AG04450 (cell line): ENCODE data around the gene SPATA12. TPM values are rescaled to one million over a fixed set of nuclear protein-coding genes. Genes with fewer than 3 reads are reported as not detected.
"Not testable (repeated sequence)": the region's sequence is repeated elsewhere in the genome, so short reads cannot be mapped to it uniquely, and the experiment has no call there.

Experiments used
- CTCF ChIA-PET: fragments of 300-600, 350-600 bp; formaldehyde crosslinking; extraction: SDS; loops from one replicate; lab custom pipeline; 2022; ENCODE audit warnings: antibody characterized with exemption, inconsistent platforms; lab: Charles Lee
- POLR2A ChIA-PET: fragments of 350-600 bp; formaldehyde crosslinking; extraction: SDS; loops from one replicate; lab custom pipeline; 2021; ENCODE audit warnings: antibody characterized with exemption, inconsistent platforms; lab: Yijun Ruan, JAX
- DNase-seq: peaks from one replicate; pipeline ENCODE4 v3.0.0-alpha.2; 2011; ENCODE audit warnings: low read depth, low spot score
- H3K27ac ChIP-seq: one replicate; pipeline ENCODE4 v1.5.1; 2012; ENCODE audit warnings: low read depth, low read length, control low read depth
- H3K27me3 ChIP-seq: one replicate; pipeline ENCODE4 v1.6.0; 2012; ENCODE audit warnings: low read length; ENCODE audit not compliant: control insufficient read depth, insufficient read depth
- H3K4me3 ChIP-seq: 2 replicates; pipeline ENCODE4 v1.5.1; 2011; ENCODE audit warnings: mild to moderate bottlenecking, low read depth, low read length, control low read depth
- H3K9me3 ChIP-seq: 2 replicates; pipeline ENCODE4 v1.5.1; 2012; ENCODE audit warnings: low read length; ENCODE audit not compliant: control insufficient read depth, insufficient read depth
- CTCF ChIP-seq: IDR thresholded peaks from 2 replicates; pipeline ENCODE4 v1.5.1; 2011; ENCODE audit warnings: low read depth, low read length, control low read depth, inconsistent platforms
- polyA plus RNA-seq: library from polyadenylated mRNA; depleted of rRNA; stranded (reverse); fragments of >200 nt; gene quantifications from 2 replicates; pipeline ENCODE4 v1.2.3, GENCODE V29; 2011

SPATA12 gene
- polyA plus RNA-seq, 1 experiment, result not detected

GRCh38 chr3:57078635-57079473, 18.4 kb downstream of the SPATA12 start:
- H3K9me3 ChIP-seq, result peaks cover 2% of the 10 kb centered on the region; the same call in 1 of the 2 replicates
- H3K4me3 ChIP-seq, result peak overlapping the region; percentile 70
- H3K27me3 ChIP-seq, result peaks cover 25% of the 10 kb centered on the region
- ChIA-PET CTCF (interaction anchor here (1.4 kb wide), 1 partner anchor 21 kb away, joined by 5 read pairs; no protein-coding TSS in a partner anchor), POLR2A (no interaction called here)
- DNase-seq, result no peak
- no peak overlapping the region for H3K27ac ChIP-seq
- TF ChIP-seq CTCF, result peak; percentile 16; the same call in 1 of the 2 replicates

- H3K27ac ChIP-seq, result no peak overlapping the region
- peaks cover 25% of the 10 kb centered on the region for H3K27me3 ChIP-seq
- no peak for DNase-seq
- no peak for TF ChIP-seq CTCF
- ChIA-PET POLR2A (no interaction called here), CTCF (interaction anchor here (1.4 kb wide), 1 partner anchor 84 kb away, joined by 4 read pairs; no protein-coding TSS in a partner anchor)
- peak overlapping the region; percentile 70 for H3K4me3 ChIP-seq
- H3K9me3 ChIP-seq, result peaks cover 2% of the 10 kb centered on the region; the same call in 1 of the 2 replicates
These were observed 19.0 kb downstream of the SPATA12 start for GRCh38 chr3:57079474-57079831.

- no peak overlapping the region for H3K4me3 ChIP-seq
- TF ChIP-seq CTCF, result no peak
- DNase-seq, result no peak
- CTCF ChIA-PET, result interaction anchor here (1.4 kb wide), 1 partner anchor 85 kb away, joined by 4 read pairs; no protein-coding TSS in a partner anchor
- H3K27ac ChIP-seq, result no peak overlapping the region
- peaks cover 2% of the 10 kb centered on the region; the same call in 1 of the 2 replicates for H3K9me3 ChIP-seq
- peaks cover 25% of the 10 kb centered on the region for H3K27me3 ChIP-seq
- POLR2A ChIA-PET, result no interaction called here
These were observed 19.7 kb downstream of the SPATA12 start for GRCh38 chr3:57080171-57080570.

GRCh38 chr3:57081173-57081572, 20.7 kb downstream of the SPATA12 start:
- POLR2A ChIA-PET, result no interaction called here
- Histone ChIP-seq H3K9me3 (peaks cover 2% of the 10 kb centered on the region; the same call in 1 of the 2 replicates), H3K27me3 (peaks cover 29% of the 10 kb centered on the region), H3K4me3 (no peak overlapping the region), H3K27ac (no peak overlapping the region)
- no peak for TF ChIP-seq CTCF
- DNase-seq, result no peak
- CTCF ChIA-PET, result no interaction called here

GRCh38 chr3:57082481-57082880, 22.0 kb downstream of the SPATA12 start:
- Histone ChIP-seq H3K27me3 (peaks cover 26% of the 10 kb centered on the region), H3K4me3 (no peak overlapping the region), H3K9me3 (peaks cover 2% of the 10 kb centered on the region; the same call in 1 of the 2 replicates), H3K27ac (no peak overlapping the region)
- CTCF ChIA-PET, result interaction anchor here (0.6 kb wide), 1 partner anchor 17 kb away, joined by 3 read pairs; no protein-coding TSS in a partner anchor
- no peak for TF ChIP-seq CTCF
- POLR2A ChIA-PET, result no interaction called here
- no peak for DNase-seq

GRCh38 chr3:57083266-57083995, 23.0 kb downstream of the SPATA12 start:
- H3K27ac ChIP-seq, DNase-seq, H3K4me3 ChIP-seq, POLR2A ChIA-PET, H3K9me3 ChIP-seq: not testable (repeated sequence)
- H3K27me3 ChIP-seq, result peaks cover 21% of the 10 kb centered on the region
- CTCF ChIA-PET, result interaction anchor here (0.6 kb wide), 2 partner anchors 16 to 91 kb away, joined by 3 read pairs; no protein-coding TSS in a partner anchor
